Retinal pigment epithelial cell (primary cell): Measurements from ENCODE around the gene LBHD2.
A peak's percentile ranks its signal among the peaks of the same experiment; 100 is the strongest.

ENCODE experiments used
- DNase-seq: peaks from one replicate; pipeline ENCODE4 v3.0.0-alpha.2; 2010; ENCODE audit warnings: low read depth
- H3K4me3 ChIP-seq: 2 replicates; pipeline ENCODE4 v1.5.1; 2011; ENCODE audit warnings: mild to moderate bottlenecking, low read length, control low read depth, moderate library complexity
- CTCF ChIP-seq: conservative IDR thresholded peaks from 2 replicates; pipeline ENCODE4 v1.5.1; 2011; ENCODE audit warnings: low read depth, low read length, control low read depth, inconsistent platforms

Gene LBHD2

DNA sequence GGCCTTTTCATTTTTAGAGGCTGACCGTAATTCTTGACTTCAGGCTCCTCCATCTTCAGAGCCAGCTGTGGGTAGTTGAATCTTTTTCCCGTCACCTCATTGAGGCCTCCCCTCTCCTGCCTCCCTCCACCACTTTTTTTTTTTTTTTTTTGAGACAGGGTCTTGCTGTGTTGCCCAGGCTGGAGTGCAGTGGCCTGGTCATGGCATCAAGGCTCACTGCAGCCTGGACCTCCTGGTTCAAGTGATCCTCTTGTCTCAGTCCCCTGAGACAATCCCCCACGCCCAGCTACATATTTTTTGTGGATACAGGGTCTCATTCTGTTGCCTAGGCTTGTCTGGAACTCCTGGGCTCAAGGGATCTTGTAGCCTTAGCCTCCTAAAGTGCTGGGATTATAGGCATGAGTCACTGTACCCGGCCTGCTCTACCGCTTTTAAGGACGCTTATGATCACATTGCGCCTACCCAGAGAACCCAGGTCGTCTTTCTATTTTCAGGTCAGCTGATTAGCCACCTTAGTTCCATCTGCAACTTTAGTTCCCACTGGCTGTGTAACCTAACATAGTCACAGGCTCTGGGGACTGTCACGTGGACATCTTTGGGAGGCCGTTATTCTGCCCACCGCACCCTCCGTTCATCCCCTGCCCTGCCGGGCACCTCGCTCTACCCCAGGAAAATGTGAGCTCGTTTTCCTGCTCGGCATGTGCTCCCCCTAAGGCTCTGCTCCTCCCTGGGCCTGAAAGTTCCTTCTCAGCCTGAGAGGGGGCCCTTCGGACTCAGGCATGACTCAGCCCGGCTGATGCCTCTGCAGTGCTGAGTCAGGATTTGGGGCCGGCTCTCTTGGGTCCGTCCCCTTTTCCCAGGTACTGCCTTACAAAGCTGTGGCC is 52.6 kb downstream of the LBHD2 start:
- peak; percentile 13 for TF ChIP-seq CTCF
- no peak overlapping the region for H3K4me3 ChIP-seq
- DNase-seq, result peak; percentile 70

GRCh38 chr14:103137689-103138300 is 53.8 kb downstream of the LBHD2 start:
- no peak for DNase-seq

GRCh38 chr14:103138301-103139131 is 54.5 kb downstream of the LBHD2 start:
- no peak for TF ChIP-seq CTCF
- no peak overlapping the region for H3K4me3 ChIP-seq
- DNase-seq, result no peak

More at GRCh38 chr14:103137689-103138300, 53.8 kb downstream of the LBHD2 start:
- no peak overlapping the region for H3K4me3 ChIP-seq
- no peak for TF ChIP-seq CTCF

DNA sequence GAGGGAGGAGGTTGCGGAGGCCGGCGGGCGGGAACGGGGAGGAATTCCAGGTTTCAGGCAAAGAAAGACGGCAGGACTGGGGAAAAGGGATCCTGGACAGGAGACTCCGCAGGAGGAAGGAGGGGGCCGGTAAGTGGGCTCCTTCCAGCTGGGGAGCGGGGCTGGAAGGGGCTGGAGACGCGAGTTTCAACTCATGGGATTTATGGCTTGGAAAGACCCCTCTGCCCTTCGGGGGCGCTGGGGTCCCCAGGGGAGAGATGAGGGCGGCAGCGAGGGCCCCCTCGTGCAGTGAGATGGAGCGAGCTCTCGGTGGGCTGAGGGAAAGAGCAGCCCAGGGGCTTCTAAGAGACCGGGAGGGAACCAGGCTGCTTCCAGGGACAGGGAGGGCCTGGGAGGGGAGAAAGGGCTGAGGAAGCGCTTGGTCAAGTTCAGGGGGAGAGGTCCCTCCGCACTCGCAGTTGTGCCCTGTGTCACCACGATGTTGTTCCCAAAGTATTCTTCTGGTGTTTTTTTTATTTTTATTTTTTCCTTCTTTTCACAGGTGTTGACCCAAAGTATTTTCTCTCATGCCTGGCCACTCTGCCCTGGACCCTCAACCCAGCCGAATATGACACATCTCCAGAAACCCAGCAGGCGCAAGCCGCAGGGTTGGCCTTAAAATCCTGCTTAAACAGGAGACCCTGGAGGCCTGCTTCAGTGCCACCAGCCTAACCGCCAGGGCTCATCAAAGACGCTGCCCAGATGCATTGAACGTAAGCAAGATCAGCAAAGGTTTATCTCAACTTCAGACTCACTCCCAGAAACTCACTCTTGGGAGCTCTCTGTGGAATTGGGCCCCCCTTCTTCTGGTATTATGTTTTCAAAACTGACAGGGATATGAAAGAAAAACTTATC is 55.4 kb downstream of the LBHD2 start:
- no peak for TF ChIP-seq CTCF
- H3K4me3 ChIP-seq, result no peak overlapping the region
- no peak for DNase-seq
